K562 (cell line): Measurements from ENCODE around the gene CENPN. TPM values are rescaled to one million over a fixed set of nuclear protein-coding genes. Genes with fewer than 3 reads are reported as not detected.

Source experiments
- CREBBP ChIP-seq: IDR thresholded peaks from one replicate; pipeline ENCODE4 v1.6.1; 2012; ENCODE audit warnings: low read depth, mild to moderate bottlenecking, control low read depth, inconsistent platforms, low read length
- E2F3 ChIP-seq: fragments of 250-450 bp; sonication (Bioruptor Pico); IDR thresholded peaks from 2 replicates; pipeline ENCODE4 v1.4.0; 2020; ENCODE audit warnings: mild to moderate bottlenecking
- E2F4 ChIP-seq: sonication (generic); formaldehyde crosslinking; IDR thresholded peaks from 2 replicates; pipeline ENCODE4 v1.8.0; 2022; ENCODE audit warnings: mild to moderate bottlenecking, low read depth, missing genetic modification reagents
- HDAC8 ChIP-seq: fragments of 450-650 bp; IDR thresholded peaks from 2 replicates; pipeline ENCODE4 v1.6.1; 2016; ENCODE audit warnings: mild to moderate bottlenecking, missing genetic modification characterization, moderate library complexity, missing compliant biosample characterization
- JUN ChIP-seq, 2 experiments: sonication (generic) in 1 of 2; formaldehyde crosslinking in 1 of 2; IDR thresholded peaks; 2 replicates each; pipeline versions ENCODE4 v1.6.1 to v1.8.0; 2012 to 2022; ENCODE audit warnings: borderline replicate concordance in 2 of 2, mild to moderate bottlenecking in 2 of 2, improper control_type of control experiment in 1 of 2, low read depth in 1 of 2, low read length in 1 of 2, missing genetic modification reagents in 1 of 2
- MEIS2 ChIP-seq: fragments of 450-650 bp; IDR thresholded peaks from 2 replicates; pipeline ENCODE4 v1.6.1; 2014; ENCODE audit warnings: mild to moderate bottlenecking; ENCODE audit not compliant: partially characterized antibody
- NCOA1 ChIP-seq: fragments of 450-650 bp; IDR thresholded peaks from 2 replicates; pipeline ENCODE4 v1.6.1; 2016; ENCODE audit warnings: low read depth
- NR0B1 ChIP-seq: fragments of 450-650 bp; IDR thresholded peaks from one replicate; pipeline ENCODE4 v1.6.1; 2018; ENCODE audit warnings: mild to moderate bottlenecking, moderate library complexity; ENCODE audit not compliant: partially characterized antibody
- RB1 ChIP-seq: fragments of 450-650 bp; IDR thresholded peaks from 2 replicates; pipeline ENCODE4 v1.6.1; 2017; ENCODE audit warnings: low read depth, mild to moderate bottlenecking
- TARDBP ChIP-seq: fragments of 450-650 bp; IDR thresholded peaks from 2 replicates; pipeline ENCODE4 v1.6.1; 2016
- TEAD4 ChIP-seq, 2 experiments: sonication (generic) in 1 of 2; formaldehyde crosslinking in 1 of 2; IDR thresholded peaks; 2 replicates each; pipeline versions ENCODE4 v1.6.1 to v1.8.0; 2012 to 2022; ENCODE audit warnings: borderline replicate concordance in 1 of 2, inconsistent platforms in 1 of 2, low read length in 1 of 2, mild to moderate bottlenecking in 1 of 2, missing genetic modification reagents in 1 of 2
- ZFX ChIP-seq: sonication (generic); formaldehyde crosslinking; IDR thresholded peaks from 2 replicates; pipeline ENCODE4 v1.8.0; 2022; ENCODE audit warnings: mild to moderate bottlenecking, missing genetic modification reagents, moderate library complexity
- ZMIZ1 ChIP-seq, 2 experiments: fragments of 150-350 bp in 1 of 2; IDR thresholded peaks; 2 replicates each; pipeline ENCODE4 v1.6.1; 2012 to 2016; ENCODE audit warnings: low read depth in 2 of 2, low read length in 2 of 2, mild to moderate bottlenecking in 1 of 2, moderate library complexity in 1 of 2
- ZNF408 ChIP-seq: fragments of 250-450 bp; sonication (Bioruptor Pico); IDR thresholded peaks from 2 replicates; pipeline ENCODE4 v1.4.0; 2020; ENCODE audit warnings: low read depth, mild to moderate bottlenecking, moderate library complexity
- ZZZ3 ChIP-seq: fragments of 450-650 bp; IDR thresholded peaks from 2 replicates; pipeline ENCODE4 v1.6.1; 2016; ENCODE audit warnings: antibody characterized with exemption, mild to moderate bottlenecking, moderate library complexity
- polyA plus RNA-seq, 8 experiments: library from polyadenylated mRNA; depleted of rRNA in 4 of 8; stranded (reverse) in 5 of 8; unstranded in 3 of 8; fragments of >200 nt; fragmentation: Nextera tagmentation in 2 of 8; fragmentation: Illumina TruSeq in 1 of 8; extraction: Ambion mirVana in 2 of 8; extraction: Trizol in 1 of 8; gene quantifications; 2 replicates each; pipeline versions ENCODE4 v1.2.1 to v1.2.3, GENCODE V29; 2011 to 2014; ENCODE audit warnings: inconsistent platforms in 1 of 8, missing spikeins in 1 of 8
- total RNA-seq, 7 experiments: library from RNA; depleted of rRNA in 6 of 7; stranded (reverse); fragments of >200 nt in 6 of 7; fragmentation: Illumina TruSeq in 2 of 7; extraction: Trizol in 2 of 7; gene quantifications; 2 replicates each; pipeline versions ENCODE4 v1.2.1 to v1.2.3, GENCODE V29; 2011 to 2021; ENCODE audit warnings: low replicate concordance in 1 of 7
- TF ChIP-seq, protein P1 (sequence below): fragments of 450-650 bp; conservative IDR thresholded peaks from 2 replicates; pipeline ENCODE4 v1.6.1; 2016; ENCODE audit warnings: missing genetic modification characterization, low read depth, mild to moderate bottlenecking, missing compliant biosample characterization, moderate library complexity
- TF ChIP-seq, protein P2 (sequence below), 2 experiments: IDR thresholded peaks; 2 replicates each; pipeline ENCODE4 v1.6.1; 2011; ENCODE audit warnings: borderline replicate concordance in 1 of 2, control low read depth in 1 of 2, low read depth in 1 of 2, low read length in 1 of 2, mild to moderate bottlenecking in 1 of 2, mixed read lengths in 1 of 2, moderate library complexity in 1 of 2; ENCODE audit not compliant: insufficient read depth in 1 of 2, insufficient read length in 1 of 2, poor library complexity in 1 of 2, severe bottlenecking in 1 of 2; ENCODE audit errors: extremely low read depth in 1 of 2

CENPN gene
- total and polyA plus RNA-seq, 9 of the 15 experiments (the other 6 are each of a cell fraction or from before 2014, with no cell fraction given) = 92.3 to 384 (median 140) TPM

- TF ChIP-seq NR0B1 = no peak
- no peak for TF ChIP-seq E2F4 (CRISPR knock-in tag)
- TF ChIP-seq RB1 = peak; percentile 65
- TF ChIP-seq HDAC8 (tag) = no peak
- no peak for TF ChIP-seq JUN (IDR thresholded peaks at IDR 0.05; ENCODE audit: borderline replicate concordance, low read depth, low read length)
- TF ChIP-seq JUN (CRISPR knock-in tag; IDR thresholded peaks at IDR 0.05; ENCODE audit: borderline replicate concordance) = no peak
- TF ChIP-seq ZFX = peak; percentile 70
- no peak for TF ChIP-seq NCOA1
- no peak for TF ChIP-seq TARDBP
- TF ChIP-seq ZNF408 (CRISPR knock-in tag) = no peak
- TF ChIP-seq ZMIZ1 (IDR thresholded peaks at IDR 0.05; ENCODE audit: low read depth in 2 of 2, low read length in 2 of 2) = no peak
- TF ChIP-seq MEIS2 = no peak
- TF ChIP-seq, protein P1, sequence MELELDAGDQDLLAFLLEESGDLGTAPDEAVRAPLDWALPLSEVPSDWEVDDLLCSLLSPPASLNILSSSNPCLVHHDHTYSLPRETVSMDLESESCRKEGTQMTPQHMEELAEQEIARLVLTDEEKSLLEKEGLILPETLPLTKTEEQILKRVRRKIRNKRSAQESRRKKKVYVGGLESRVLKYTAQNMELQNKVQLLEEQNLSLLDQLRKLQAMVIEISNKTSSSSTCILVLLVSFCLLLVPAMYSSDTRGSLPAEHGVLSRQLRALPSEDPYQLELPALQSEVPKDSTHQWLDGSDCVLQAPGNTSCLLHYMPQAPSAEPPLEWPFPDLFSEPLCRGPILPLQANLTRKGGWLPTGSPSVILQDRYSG = no peak
- TF ChIP-seq ZZZ3 = no peak
- no peak for TF ChIP-seq TEAD4 (IDR thresholded peaks at IDR 0.05; ENCODE audit: low read length)
- no peak for TF ChIP-seq TEAD4 (CRISPR knock-in tag; IDR thresholded peaks at IDR 0.05; ENCODE audit: borderline replicate concordance)
- no peak for TF ChIP-seq CREBBP
- TF ChIP-seq E2F3 (CRISPR knock-in tag) = no peak
- TF ChIP-seq, protein P2, sequence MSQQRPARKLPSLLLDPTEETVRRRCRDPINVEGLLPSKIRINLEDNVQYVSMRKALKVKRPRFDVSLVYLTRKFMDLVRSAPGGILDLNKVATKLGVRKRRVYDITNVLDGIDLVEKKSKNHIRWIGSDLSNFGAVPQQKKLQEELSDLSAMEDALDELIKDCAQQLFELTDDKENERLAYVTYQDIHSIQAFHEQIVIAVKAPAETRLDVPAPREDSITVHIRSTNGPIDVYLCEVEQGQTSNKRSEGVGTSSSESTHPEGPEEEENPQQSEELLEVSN (IDR thresholded peaks at IDR 0.05; ENCODE audit: borderline replicate concordance in 1 of 2, extremely low read depth in 1 of 2, insufficient read depth in 1 of 2, insufficient read length in 1 of 2, low read depth in 1 of 2, low read length in 1 of 2, poor library complexity in 1 of 2, severe bottlenecking in 1 of 2) = peak; percentile 12 to 56
These were observed 29.1 kb downstream of the CENPN start (continued) for GRCh38 chr16:81035975-81036750.
